ENCODE measurements around the gene TIGD6. TPM values are rescaled to one million over a fixed set of nuclear protein-coding genes. Genes with fewer than 3 reads are reported as not detected.

The TIGD6 gene
- total and polyA plus RNA-seq, 2 of the 4 experiments (the other 2 are of a cell fraction), result 5.8 to 6.6 TPM

DNA sequence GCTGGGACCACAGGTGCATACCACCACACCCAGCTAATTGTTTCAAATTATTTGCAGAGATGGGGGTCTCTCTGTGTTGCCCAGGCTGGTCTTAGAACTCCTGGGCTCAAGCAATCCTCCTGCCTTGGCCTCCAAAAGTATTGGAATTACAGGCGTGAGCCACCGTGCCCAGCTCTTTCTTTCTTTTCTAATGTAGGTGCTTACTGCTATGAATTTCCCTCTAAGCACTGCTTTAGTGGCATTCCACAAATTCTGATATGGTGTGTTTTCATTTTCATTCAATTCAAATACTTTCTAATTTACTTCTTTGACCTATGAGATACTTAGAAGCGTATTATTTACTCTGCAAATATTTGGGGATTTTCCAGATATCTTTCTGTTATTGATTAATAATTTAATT, 15.0 kb upstream of the TIGD6 start:
- Histone ChIP-seq H4K8ac (ENCODE audit: low read depth in 2 of 2, low read length in 2 of 2) (no peak overlapping the region), H4K5ac (ENCODE audit: low read depth, low read length) (no peak overlapping the region), H3K4me1 (ENCODE audit: control insufficient read depth, insufficient read depth, low read length) (no peaks in the 10 kb centered on the region), H2BK120ac (ENCODE audit: low read depth, low read length) (no peak overlapping the region), H3K4me2 (ENCODE audit: low read depth, low read length) (no peak overlapping the region), H3K27me3 (ENCODE audit: control insufficient read depth, insufficient read depth, low read length) (no peaks in the 10 kb centered on the region), H2AFZ (replicated peaks; ENCODE audit: low read length, poor library complexity) (no peak overlapping the region), H3K36me3 (ENCODE audit: control insufficient read depth, insufficient read depth, low read length) (peaks cover 43% of the 10 kb centered on the region), H4K91ac (ENCODE audit: insufficient read depth, low read depth, low read length) (no peak overlapping the region), H3K9ac (ENCODE audit: low read depth, low read length) (no peak overlapping the region), H3K18ac (ENCODE audit: low read depth, low read length) (no peak overlapping the region), H3K4me3 (ENCODE audit: insufficient read depth, low read depth, low read length) (no peak overlapping the region), H3K79me1 (ENCODE audit: low read depth in 1 of 2, low read length in 2 of 2) (peaks cover 37 to 46% of the 10 kb centered on the region in 2 experiments), H3K14ac (replicated peaks; ENCODE audit: low read depth, low read length) (no peak overlapping the region), H2BK20ac (ENCODE audit: low read depth, low read length) (no peak overlapping the region), H3K23ac (ENCODE audit: low read depth, low read length) (no peak overlapping the region), H3K56ac (ENCODE audit: extremely low read depth, insufficient read depth, low read length) (no peak overlapping the region), H2AK5ac (ENCODE audit: low read depth, low read length) (no peak overlapping the region), H4K20me1 (ENCODE audit: insufficient read depth, low read length) (peaks cover 3% of the 10 kb centered on the region; the same call in 1 of the 2 replicates), H3K4ac (ENCODE audit: low read depth, low read length) (no peak overlapping the region), H3K9me3 (ENCODE audit: control insufficient read depth, insufficient read depth, low read length) (peaks cover 13% of the 10 kb centered on the region), H3K27ac (ENCODE audit: insufficient read depth, low read length) (no peak overlapping the region), H2BK5ac (ENCODE audit: low read depth, low read length, poor library complexity, severe bottlenecking) (no peak overlapping the region), H3K9me1 (ENCODE audit: insufficient read depth, low read length) (peaks cover 7% of the 10 kb centered on the region), H2AK9ac (replicated peaks; ENCODE audit: low read depth, low read length, poor library complexity) (no peak overlapping the region), H2BK15ac (ENCODE audit: low read depth, low read length) (no peak overlapping the region)
- WGBS, 2 experiments (ENCODE audit: extremely low coverage in 2 of 2, insufficient read length in 1 of 2), result no CpG with 5 or more reads among the region's 3 CpGs
- BruUV-seq (replicated peaks), result no TSS peak
- dilution Hi-C loops (cut with HindIII; ENCODE audit: low sequenced_read_pairs, unreplicated experiment) (no loop called here), in situ Hi-C loops (cut with MboI; ENCODE audit: low sequenced_read_pairs) (no loop called here), intact Hi-C loops (cut with micrococcal nuclease) (no loop called here)
- POLR2A ChIA-PET (ENCODE audit: unreplicated experiment), result no interaction called here
- DNase-seq (no peak), ATAC-seq (ENCODE audit: low read depth) (no peak)
- CTCF ChIA-PET, result interaction anchor here (0.6 kb wide), 1 partner anchor 51 kb away, joined by 3 read pairs; no protein-coding TSS in a partner anchor
- TF ChIP-seq CHD1 (IDR thresholded peaks at IDR 0.05; ENCODE audit: low read depth, low read length) (no peak), USF2 (IDR thresholded peaks at IDR 0.05; ENCODE audit: low read depth, low read length) (no peak), NFE2L2 (IDR thresholded peaks at IDR 0.05; ENCODE audit: low read depth, low read length) (no peak), FOS (IDR thresholded peaks at IDR 0.05; ENCODE audit: low read depth, low read length) (no peak), CEBPB (IDR thresholded peaks at IDR 0.05; ENCODE audit: low read depth, low read length) (no peak), MAZ (IDR thresholded peaks at IDR 0.05; ENCODE audit: borderline replicate concordance, low read depth, low read length) (no peak), POLR2A (IDR thresholded peaks at IDR 0.05; ENCODE audit: low read depth, low read length) (no peak), RCOR1 (IDR thresholded peaks at IDR 0.05; ENCODE audit: insufficient replicate concordance, low read length) (no peak), MXI1 (IDR thresholded peaks at IDR 0.05; ENCODE audit: borderline replicate concordance, low read depth, low read length) (no peak), BHLHE40 (IDR thresholded peaks at IDR 0.05; ENCODE audit: low read depth, low read length) (no peak), ELK1 (IDR thresholded peaks at IDR 0.05; ENCODE audit: borderline replicate concordance, low read depth, low read length) (no peak), SMC3 (IDR thresholded peaks at IDR 0.05; ENCODE audit: low read depth, low read length) (no peak), RAD21 (IDR thresholded peaks at IDR 0.05; ENCODE audit: low read length) (no peak), RFX5 (IDR thresholded peaks at IDR 0.05; ENCODE audit: low read depth, low read length) (no peak), MAFK (IDR thresholded peaks at IDR 0.05; ENCODE audit: low read depth, low read length) (no peak)
- TF ChIP-seq, protein P1, sequence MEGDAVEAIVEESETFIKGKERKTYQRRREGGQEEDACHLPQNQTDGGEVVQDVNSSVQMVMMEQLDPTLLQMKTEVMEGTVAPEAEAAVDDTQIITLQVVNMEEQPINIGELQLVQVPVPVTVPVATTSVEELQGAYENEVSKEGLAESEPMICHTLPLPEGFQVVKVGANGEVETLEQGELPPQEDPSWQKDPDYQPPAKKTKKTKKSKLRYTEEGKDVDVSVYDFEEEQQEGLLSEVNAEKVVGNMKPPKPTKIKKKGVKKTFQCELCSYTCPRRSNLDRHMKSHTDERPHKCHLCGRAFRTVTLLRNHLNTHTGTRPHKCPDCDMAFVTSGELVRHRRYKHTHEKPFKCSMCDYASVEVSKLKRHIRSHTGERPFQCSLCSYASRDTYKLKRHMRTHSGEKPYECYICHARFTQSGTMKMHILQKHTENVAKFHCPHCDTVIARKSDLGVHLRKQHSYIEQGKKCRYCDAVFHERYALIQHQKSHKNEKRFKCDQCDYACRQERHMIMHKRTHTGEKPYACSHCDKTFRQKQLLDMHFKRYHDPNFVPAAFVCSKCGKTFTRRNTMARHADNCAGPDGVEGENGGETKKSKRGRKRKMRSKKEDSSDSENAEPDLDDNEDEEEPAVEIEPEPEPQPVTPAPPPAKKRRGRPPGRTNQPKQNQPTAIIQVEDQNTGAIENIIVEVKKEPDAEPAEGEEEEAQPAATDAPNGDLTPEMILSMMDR (conservative IDR thresholded peaks at IDR 0.05; ENCODE audit: low read depth, low read length), result no peak
